Activated CD8-positive, alpha-beta T cell treated with anti-CD3 and anti-CD28 coated beads for 36 hours (primary cell): Measurements from ENCODE around the gene NEB. TPM values are rescaled to one million over a fixed set of nuclear protein-coding genes. Genes with fewer than 3 reads are reported as not detected.
"Not testable (repeated sequence)": the region's sequence is repeated elsewhere in the genome, so short reads cannot be mapped to it uniquely, and the experiment has no call there.

Source experiments
- ATAC-seq: fragments of 200-7000 bp; cut with Tn5 transposase; one replicate; pipeline ENCODE4 v1.10.0; 2021; ENCODE audit warnings: mild to moderate bottlenecking, moderate library complexity
- CTCF ChIA-PET: fragments of 350-600 bp; sonication (Branson Sonifier 250); formaldehyde crosslinking; loops from one replicate; lab custom pipeline; 2021; ENCODE audit warnings: antibody characterized with exemption; lab: Charles Lee
- POLR2A ChIA-PET: fragments of 350-600 bp; sonication (Branson Sonifier 250); formaldehyde crosslinking; loops from one replicate; lab custom pipeline; 2021; ENCODE audit warnings: antibody characterized with exemption; lab: Charles Lee
- DNase-seq: peaks from one replicate; pipeline ENCODE4 v3.0.0-alpha.2; 2020
- H3K27ac Mint-ChIP-seq: one replicate; pipeline ENCODE4 v1.8.0; 2021; ENCODE audit warnings: mild to moderate bottlenecking, mixed read lengths
- H3K27me3 Mint-ChIP-seq: one replicate; pipeline ENCODE4 v1.8.0; 2021; ENCODE audit warnings: mixed read lengths
- H3K36me3 Mint-ChIP-seq: one replicate; pipeline ENCODE4 v1.8.0; 2021; ENCODE audit warnings: low read depth, mixed read lengths
- H3K4me1 Mint-ChIP-seq: one replicate; pipeline ENCODE4 v1.8.0; 2021; ENCODE audit warnings: low read depth, mixed read lengths
- H3K4me3 Mint-ChIP-seq: one replicate; pipeline ENCODE4 v1.8.0; 2021; ENCODE audit warnings: mild to moderate bottlenecking, moderate library complexity, mixed read lengths
- H3K9me3 Mint-ChIP-seq: one replicate; pipeline ENCODE4 v1.8.0; 2021; ENCODE audit warnings: mixed read lengths
- CTCF ChIP-seq: fragments of 200-600 bp; IDR thresholded peaks from one replicate; pipeline ENCODE4 v1.8.0; 2022; ENCODE audit warnings: antibody characterized with exemption, mild to moderate bottlenecking
- intact Hi-C: fragments of 100-400 bp; cut with micrococcal nuclease; formaldehyde crosslinking; loops from one replicate; pipeline ENCODE4 v1.10.0; 2022
- total RNA-seq, 2 experiments: library from RNA; stranded (reverse); gene quantifications; one replicate each; pipeline ENCODE4 v1.2.3, GENCODE V29; 2021

Gene NEB
- total RNA-seq, 2 experiments from 2014 or later, result 0.18 to 0.34 TPM

GRCh38 chr2:151562398-151562797 is 171.9 kb downstream of the NEB start:
- DNase-seq (no peak), ATAC-seq (no peak)
- H3K27ac Mint-ChIP-seq, result no peak overlapping the region
- intact Hi-C loops, result no loop called here
- H3K27me3 Mint-ChIP-seq, result peaks cover 2% of the 10 kb centered on the region
- no peaks in the 10 kb centered on the region for H3K4me1 Mint-ChIP-seq
- peaks cover 8% of the 10 kb centered on the region for H3K9me3 Mint-ChIP-seq
- H3K4me3 Mint-ChIP-seq, result no peak overlapping the region
- TF ChIP-seq CTCF, result no peak
- POLR2A ChIA-PET, result no interaction called here
- CTCF ChIA-PET, result no interaction called here
- no peaks in the 10 kb centered on the region for H3K36me3 Mint-ChIP-seq

DNA sequence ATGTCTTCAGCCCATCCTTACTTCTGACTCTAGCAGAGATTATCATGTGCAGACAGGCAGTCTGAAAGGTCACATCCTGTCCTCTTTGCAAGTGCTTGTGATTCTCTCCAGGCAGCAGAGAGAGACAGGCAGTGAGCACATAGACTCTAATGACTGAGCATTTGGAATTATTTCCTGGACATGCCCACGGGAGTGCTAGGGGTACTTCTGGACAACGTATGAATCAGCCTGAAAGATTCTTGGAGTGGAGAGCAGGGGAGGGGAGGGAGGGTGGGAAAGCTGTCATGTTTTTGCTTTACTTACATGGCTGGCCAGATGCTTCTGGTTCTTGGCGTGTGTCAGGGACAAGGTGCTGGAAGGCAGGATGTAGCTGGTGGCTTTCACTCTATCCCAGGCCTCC is 174.0 kb downstream of the NEB start:
- no peak for TF ChIP-seq CTCF
- Mint-ChIP-seq H3K27ac (no peak overlapping the region), H3K36me3 (no peaks in the 10 kb centered on the region), H3K27me3 (peaks cover 2% of the 10 kb centered on the region), H3K4me1 (no peaks in the 10 kb centered on the region), H3K4me3 (no peak overlapping the region), H3K9me3 (peaks cover 8% of the 10 kb centered on the region)
- CTCF ChIA-PET, result no interaction called here
- DNase-seq (no peak), ATAC-seq (no peak)
- POLR2A ChIA-PET, result no interaction called here
- intact Hi-C loops, result no loop called here

DNA sequence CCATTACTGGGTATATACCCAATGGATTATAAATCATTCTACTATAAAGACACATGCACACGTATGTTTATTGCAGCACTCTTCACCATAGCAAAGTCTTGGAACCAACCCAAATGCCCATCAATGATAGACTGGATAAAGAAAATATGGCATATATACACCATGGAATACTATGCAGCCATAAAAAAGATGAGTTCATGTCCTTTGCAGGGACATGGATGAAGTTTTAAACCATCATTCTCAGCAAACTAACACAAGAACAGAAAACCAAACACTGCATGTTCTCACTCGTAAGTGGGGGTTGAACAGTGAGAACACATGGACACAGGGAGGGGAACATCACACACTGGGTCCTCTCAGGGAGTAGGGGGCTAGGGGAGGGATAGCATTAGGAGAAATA is 174.8 kb downstream of the NEB start:
- intact Hi-C loops, H3K27ac Mint-ChIP-seq, H3K36me3 Mint-ChIP-seq, ATAC-seq, DNase-seq, H3K4me3 Mint-ChIP-seq, POLR2A ChIA-PET, H3K4me1 Mint-ChIP-seq, H3K27me3 Mint-ChIP-seq, CTCF ChIA-PET, H3K9me3 Mint-ChIP-seq: not testable (repeated sequence)

GRCh38 chr2:151557883-151558282 is 176.4 kb downstream of the NEB start:
- POLR2A ChIA-PET, intact Hi-C loops, H3K4me3 Mint-ChIP-seq, H3K36me3 Mint-ChIP-seq, H3K27me3 Mint-ChIP-seq, H3K9me3 Mint-ChIP-seq, H3K27ac Mint-ChIP-seq, ATAC-seq, CTCF ChIA-PET, DNase-seq, H3K4me1 Mint-ChIP-seq: not testable (repeated sequence)

GRCh38 chr2:151556121-151556520 is 178.2 kb downstream of the NEB start:
- no peak for TF ChIP-seq CTCF
- intact Hi-C loops, result no loop called here
- Mint-ChIP-seq H3K9me3 (peaks cover 8% of the 10 kb centered on the region), H3K4me3 (no peak overlapping the region), H3K27ac (no peak overlapping the region), H3K27me3 (peaks cover 2% of the 10 kb centered on the region), H3K36me3 (no peaks in the 10 kb centered on the region), H3K4me1 (no peaks in the 10 kb centered on the region)
- ChIA-PET POLR2A (no interaction called here), CTCF (interaction anchor here (1.3 kb wide), 1 partner anchor 470 kb away, joined by 3 read pairs; no protein-coding TSS in a partner anchor)
- no peak for ATAC-seq
- no peak for DNase-seq

DNA sequence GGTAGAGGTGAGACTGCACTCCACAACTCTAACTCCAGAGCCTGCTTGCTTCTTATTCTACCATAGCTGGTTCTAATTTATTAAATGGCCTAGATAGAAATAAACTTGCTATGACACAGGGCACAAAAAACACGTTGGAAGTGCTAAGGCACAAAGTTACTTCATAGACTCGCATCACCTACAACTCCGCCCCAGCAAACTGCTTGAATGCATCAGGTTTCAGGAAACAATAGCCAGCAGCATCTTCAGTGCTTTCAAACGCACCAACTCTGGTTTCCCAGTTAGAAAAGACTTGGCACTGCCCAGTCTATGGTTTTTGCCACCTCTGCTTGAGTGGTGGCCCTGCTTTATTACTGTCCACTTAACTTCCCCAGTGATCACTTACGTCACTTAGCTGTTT is 182.0 kb downstream of the NEB start:
- intact Hi-C loops, result no loop called here
- ATAC-seq (no peak), DNase-seq (no peak)
- no peak for TF ChIP-seq CTCF
- Mint-ChIP-seq H3K27me3 (no peaks in the 10 kb centered on the region), H3K9me3 (no peaks in the 10 kb centered on the region), H3K27ac (no peak overlapping the region), H3K36me3 (no peaks in the 10 kb centered on the region), H3K4me3 (no peak overlapping the region), H3K4me1 (no peaks in the 10 kb centered on the region)
- ChIA-PET POLR2A (no interaction called here), CTCF (no interaction called here)
